Measurements from ENCODE around the gene ARHGEF38. TPM values are rescaled to one million over a fixed set of nuclear protein-coding genes. Genes with fewer than 3 reads are reported as not detected.
A peak's percentile ranks its signal among the peaks of the same experiment; 100 is the strongest.

ARHGEF38 gene
- total RNA-seq, 1 donor, result not detected

DNA sequence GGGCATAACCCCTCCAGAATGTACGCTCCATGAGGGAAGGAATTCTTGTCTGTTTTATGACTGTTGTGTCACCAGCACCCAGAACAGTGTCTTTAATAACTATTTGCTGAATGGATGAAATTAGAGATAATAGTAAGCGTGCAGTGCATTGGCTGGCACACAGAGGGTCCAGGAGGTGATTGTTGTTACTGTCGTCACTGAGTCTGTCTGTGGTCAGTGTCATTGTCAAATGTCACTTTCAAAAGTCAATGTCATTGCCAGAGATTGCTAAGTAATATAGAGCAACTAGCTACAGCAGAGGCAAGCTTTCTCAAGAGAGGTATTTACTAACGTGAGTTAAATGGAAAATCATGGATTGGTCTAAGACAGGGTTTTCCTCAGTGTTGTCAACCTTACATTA, 70.7 kb downstream of the ARHGEF38 start:
- peaks cover 34% of the 10 kb centered on the region for H3K4me1 ChIP-seq (ENCODE audit: insufficient read depth, low read length)
- H4K20me1 ChIP-seq (ENCODE audit: insufficient read depth, low read length), result no peaks in the 10 kb centered on the region
- DNase-seq (ENCODE audit: insufficient read length, low spot score, missing footprints), result no peak
- no peaks in the 10 kb centered on the region for H3K27me3 ChIP-seq (ENCODE audit: insufficient read depth, low read length)
- H3K4me3 ChIP-seq (ENCODE audit: insufficient read depth, low read length), result no peak overlapping the region
- no peak overlapping the region for H3K27ac ChIP-seq (ENCODE audit: low read depth, low read length)
- H2AFZ ChIP-seq (ENCODE audit: low read length), result no peak overlapping the region
- H3K36me3 ChIP-seq (ENCODE audit: insufficient read depth, low read length), result no peaks in the 10 kb centered on the region
- no peak overlapping the region for H3K4me2 ChIP-seq (ENCODE audit: insufficient read depth, low read length)
- no peaks in the 10 kb centered on the region for H3K9me3 ChIP-seq (ENCODE audit: low read depth, low read length)
- TF ChIP-seq, protein P1, sequence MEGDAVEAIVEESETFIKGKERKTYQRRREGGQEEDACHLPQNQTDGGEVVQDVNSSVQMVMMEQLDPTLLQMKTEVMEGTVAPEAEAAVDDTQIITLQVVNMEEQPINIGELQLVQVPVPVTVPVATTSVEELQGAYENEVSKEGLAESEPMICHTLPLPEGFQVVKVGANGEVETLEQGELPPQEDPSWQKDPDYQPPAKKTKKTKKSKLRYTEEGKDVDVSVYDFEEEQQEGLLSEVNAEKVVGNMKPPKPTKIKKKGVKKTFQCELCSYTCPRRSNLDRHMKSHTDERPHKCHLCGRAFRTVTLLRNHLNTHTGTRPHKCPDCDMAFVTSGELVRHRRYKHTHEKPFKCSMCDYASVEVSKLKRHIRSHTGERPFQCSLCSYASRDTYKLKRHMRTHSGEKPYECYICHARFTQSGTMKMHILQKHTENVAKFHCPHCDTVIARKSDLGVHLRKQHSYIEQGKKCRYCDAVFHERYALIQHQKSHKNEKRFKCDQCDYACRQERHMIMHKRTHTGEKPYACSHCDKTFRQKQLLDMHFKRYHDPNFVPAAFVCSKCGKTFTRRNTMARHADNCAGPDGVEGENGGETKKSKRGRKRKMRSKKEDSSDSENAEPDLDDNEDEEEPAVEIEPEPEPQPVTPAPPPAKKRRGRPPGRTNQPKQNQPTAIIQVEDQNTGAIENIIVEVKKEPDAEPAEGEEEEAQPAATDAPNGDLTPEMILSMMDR (IDR thresholded peaks at IDR 0.05; ENCODE audit: extremely low read depth, low read depth, low read length), result no peak
- H3K79me2 ChIP-seq (ENCODE audit: insufficient read depth, low read length), result no peaks in the 10 kb centered on the region

DNA sequence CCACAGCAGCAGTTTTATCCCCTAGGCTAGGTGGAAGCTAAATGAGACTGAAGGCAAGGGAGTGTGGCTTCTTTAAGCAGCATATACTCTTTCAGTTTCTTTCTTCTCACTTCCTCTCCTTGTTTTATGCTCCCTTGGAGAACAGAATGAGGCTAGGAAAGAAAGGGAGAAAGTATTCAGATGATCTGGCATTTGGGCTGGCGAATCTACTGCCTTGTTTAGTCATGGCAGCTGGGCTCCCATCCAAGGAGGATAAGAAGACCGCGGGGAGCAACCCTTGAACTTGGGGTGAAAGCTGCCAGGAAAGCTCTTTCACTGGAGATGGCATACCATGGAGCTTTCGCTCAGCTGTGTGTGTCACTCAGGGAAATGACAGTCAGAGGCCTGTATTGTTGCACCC, 72.1 kb downstream of the ARHGEF38 start:
- TF ChIP-seq, protein P1 (IDR thresholded peaks at IDR 0.05; ENCODE audit: extremely low read depth, low read depth, low read length), result no peak
- H2AFZ ChIP-seq (ENCODE audit: low read length), result peak overlapping the region; percentile 64
- no peaks in the 10 kb centered on the region for H3K79me2 ChIP-seq (ENCODE audit: insufficient read depth, low read length)
- peaks cover 34% of the 10 kb centered on the region for H3K4me1 ChIP-seq (ENCODE audit: insufficient read depth, low read length)
- H3K9me3 ChIP-seq (ENCODE audit: low read depth, low read length), result no peaks in the 10 kb centered on the region
- no peaks in the 10 kb centered on the region for H4K20me1 ChIP-seq (ENCODE audit: insufficient read depth, low read length)
- H3K4me2 ChIP-seq (ENCODE audit: insufficient read depth, low read length), result peak overlapping the region; percentile 73
- peak overlapping the region; percentile 46 for H3K4me3 ChIP-seq (ENCODE audit: insufficient read depth, low read length)
- no peaks in the 10 kb centered on the region for H3K36me3 ChIP-seq (ENCODE audit: insufficient read depth, low read length)
- DNase-seq (ENCODE audit: insufficient read length, low spot score, missing footprints), result peak; percentile 29
- H3K27ac ChIP-seq (ENCODE audit: low read depth, low read length), result peak overlapping the region; percentile 42
- H3K27me3 ChIP-seq (ENCODE audit: insufficient read depth, low read length), result peaks cover 4% of the 10 kb centered on the region

DNA sequence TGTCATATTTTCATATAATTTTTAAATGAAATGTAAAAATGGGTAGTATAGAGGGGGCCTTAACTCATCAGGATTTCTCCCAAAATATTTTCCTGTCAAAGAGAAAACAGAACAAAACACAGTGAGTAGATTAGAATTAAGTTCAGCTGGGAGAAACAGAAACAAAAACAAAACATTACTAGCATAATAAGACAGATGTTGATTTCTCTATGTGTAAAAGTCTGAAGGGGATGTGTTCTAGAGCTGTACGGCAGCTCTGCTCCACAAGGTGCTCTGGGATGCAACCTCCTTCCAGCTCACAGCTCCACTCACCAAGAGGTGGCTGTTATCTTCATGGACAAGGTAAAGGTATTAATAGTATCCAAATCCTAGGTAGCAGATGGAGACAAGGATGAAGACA, 72.8 kb downstream of the ARHGEF38 start:
- no peaks in the 10 kb centered on the region for H4K20me1 ChIP-seq (ENCODE audit: insufficient read depth, low read length)
- TF ChIP-seq, protein P1 (IDR thresholded peaks at IDR 0.05; ENCODE audit: extremely low read depth, low read depth, low read length), result no peak
- no peak overlapping the region for H3K4me3 ChIP-seq (ENCODE audit: insufficient read depth, low read length)
- no peaks in the 10 kb centered on the region for H3K9me3 ChIP-seq (ENCODE audit: low read depth, low read length)
- H3K27me3 ChIP-seq (ENCODE audit: insufficient read depth, low read length), result peaks cover 4% of the 10 kb centered on the region
- no peak for DNase-seq (ENCODE audit: insufficient read length, low spot score, missing footprints)
- no peaks in the 10 kb centered on the region for H3K79me2 ChIP-seq (ENCODE audit: insufficient read depth, low read length)
- H3K4me1 ChIP-seq (ENCODE audit: insufficient read depth, low read length), result peaks cover 34% of the 10 kb centered on the region
- H3K27ac ChIP-seq (ENCODE audit: low read depth, low read length), result peak overlapping the region; percentile 42
- no peaks in the 10 kb centered on the region for H3K36me3 ChIP-seq (ENCODE audit: insufficient read depth, low read length)
- H3K4me2 ChIP-seq (ENCODE audit: insufficient read depth, low read length), result no peak overlapping the region
- no peak overlapping the region for H2AFZ ChIP-seq (ENCODE audit: low read length)

GRCh38 chr4:105626846-105627245, 74.4 kb downstream of the ARHGEF38 start:
- TF ChIP-seq, protein P1 (IDR thresholded peaks at IDR 0.05; ENCODE audit: extremely low read depth, low read depth, low read length), result no peak
- H3K4me1 ChIP-seq (ENCODE audit: insufficient read depth, low read length), result peaks cover 28% of the 10 kb centered on the region
- peaks cover 4% of the 10 kb centered on the region for H3K27me3 ChIP-seq (ENCODE audit: insufficient read depth, low read length)
- no peak overlapping the region for H2AFZ ChIP-seq (ENCODE audit: low read length)
- H3K36me3 ChIP-seq (ENCODE audit: insufficient read depth, low read length), result no peaks in the 10 kb centered on the region
- H3K4me2 ChIP-seq (ENCODE audit: insufficient read depth, low read length), result no peak overlapping the region
- DNase-seq (ENCODE audit: insufficient read length, low spot score, missing footprints), result peak; percentile 1
- no peaks in the 10 kb centered on the region for H3K79me2 ChIP-seq (ENCODE audit: insufficient read depth, low read length)
- H3K4me3 ChIP-seq (ENCODE audit: insufficient read depth, low read length), result no peak overlapping the region
- H4K20me1 ChIP-seq (ENCODE audit: insufficient read depth, low read length), result no peaks in the 10 kb centered on the region
- no peak overlapping the region for H3K27ac ChIP-seq (ENCODE audit: low read depth, low read length)
- H3K9me3 ChIP-seq (ENCODE audit: low read depth, low read length), result no peaks in the 10 kb centered on the region
